NCI-H2196 treated with DMSO at 0.1 percent for 48 hours (cell line): ENCODE data around the gene EIF5AL1.
"Not testable (repeated sequence)": the region's sequence is repeated elsewhere in the genome, so short reads cannot be mapped to it uniquely, and the experiment has no call there.

ENCODE experiments used
- DNase-seq: peaks from one replicate; lab custom pipeline; 2025; ENCODE audit not compliant: unreplicated experiment; lab: John Stamatoyannopoulos, UW

Gene EIF5AL1

GRCh38 chr10:79487296-79488194 lies 24.8 kb upstream of the EIF5AL1 start:
- no peak for DNase-seq

GRCh38 chr10:79488336-79488735 lies 24.0 kb upstream of the EIF5AL1 start:
- no peak for DNase-seq

GRCh38 chr10:79488870-79489269 lies 23.5 kb upstream of the EIF5AL1 start:
- DNase-seq, result no peak

- no peak for DNase-seq
Observed at GRCh38 chr10:79490400-79491142, 21.8 kb upstream of the EIF5AL1 start.

GRCh38 chr10:79491143-79491835 lies 21.0 kb upstream of the EIF5AL1 start:
- no peak for DNase-seq

GRCh38 chr10:79492256-79492655 lies 20.1 kb upstream of the EIF5AL1 start:
- DNase-seq, result no peak

GRCh38 chr10:79492839-79493238 lies 19.5 kb upstream of the EIF5AL1 start:
- DNase-seq, result no peak

GRCh38 chr10:79493806-79494205 lies 18.5 kb upstream of the EIF5AL1 start:
- no peak for DNase-seq

GRCh38 chr10:79494871-79495705 lies 17.2 kb upstream of the EIF5AL1 start:
- no peak for DNase-seq

GRCh38 chr10:79495791-79496190 lies 16.5 kb upstream of the EIF5AL1 start:
- DNase-seq, result no peak

- no peak for DNase-seq
Observed at GRCh38 chr10:79496896-79497295, 15.4 kb upstream of the EIF5AL1 start.

- DNase-seq, result no peak
Observed at GRCh38 chr10:79498291-79498829, 14.0 kb upstream of the EIF5AL1 start.

- DNase-seq, result no peak
Observed at GRCh38 chr10:79502561-79503309, 9.6 kb upstream of the EIF5AL1 start.

- not testable (repeated sequence) for DNase-seq
Observed at GRCh38 chr10:79503787-79504186, 8.5 kb upstream of the EIF5AL1 start.

- DNase-seq, result not testable (repeated sequence)
Observed at GRCh38 chr10:79504483-79504882, 7.8 kb upstream of the EIF5AL1 start.

- not testable (repeated sequence) for DNase-seq
Observed at GRCh38 chr10:79505328-79505727, 7.0 kb upstream of the EIF5AL1 start.

GRCh38 chr10:79505829-79506228 lies 6.5 kb upstream of the EIF5AL1 start:
- DNase-seq, result no peak

- no peak for DNase-seq
Observed at GRCh38 chr10:79507440-79508167, 4.7 kb upstream of the EIF5AL1 start.

GRCh38 chr10:79508245-79508644 lies 4.1 kb upstream of the EIF5AL1 start:
- not testable (repeated sequence) for DNase-seq
